Measurements from ENCODE around the gene GPC5.

The GPC5 gene

DNA sequence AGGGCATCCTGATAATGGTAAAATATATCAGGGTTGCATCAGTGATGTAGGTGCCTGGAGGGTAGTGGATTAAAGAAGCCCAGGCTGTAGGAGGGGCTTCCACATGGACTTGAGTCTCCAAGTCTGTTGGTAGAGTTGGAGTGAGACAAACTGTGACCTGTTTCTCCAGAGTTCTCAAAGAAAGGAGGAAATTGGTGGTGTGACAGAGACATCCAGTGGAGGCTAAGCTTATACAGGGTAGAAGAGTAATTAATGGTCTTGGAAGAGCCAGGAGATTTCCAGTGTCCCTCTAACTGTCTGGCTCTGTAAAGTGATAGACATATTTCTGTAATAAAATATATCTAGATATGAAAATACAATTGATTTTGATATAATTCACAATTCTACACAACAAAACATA is 61.1 kb downstream of the GPC5 start:
- no peak for DNase-seq (ENCODE audit: low read depth)

- no peak for DNase-seq (ENCODE audit: low read depth)
Measured at GRCh38 chr13:91464336-91464735, 65.9 kb downstream of the GPC5 start.

- no peak for DNase-seq (ENCODE audit: low read depth)
Measured at GRCh38 chr13:91467236-91467635, 68.8 kb downstream of the GPC5 start.

- DNase-seq (ENCODE audit: low read depth), result no peak
Measured at GRCh38 chr13:91468301-91468700, 69.9 kb downstream of the GPC5 start.

GRCh38 chr13:91470084-91470621 is 71.7 kb downstream of the GPC5 start:
- no peak for DNase-seq (ENCODE audit: low read depth)

DNA sequence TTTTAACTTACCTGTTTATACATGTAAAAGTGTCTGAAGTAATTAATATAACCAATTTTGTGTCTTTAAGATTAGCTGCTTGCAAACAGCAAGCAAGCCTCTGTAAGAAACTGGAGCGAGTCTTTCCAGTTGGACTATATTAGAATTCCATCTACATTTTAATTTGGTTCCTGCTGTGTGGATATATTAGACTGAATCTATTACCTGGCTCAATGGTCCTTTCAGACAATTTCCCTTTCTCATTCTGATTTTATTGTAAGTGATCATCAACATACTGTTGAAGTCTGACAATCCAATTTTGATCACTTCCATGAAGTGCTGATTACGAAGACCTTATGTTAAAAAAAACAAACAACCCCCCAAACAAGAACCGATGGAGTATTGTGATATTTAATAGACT is 72.3 kb downstream of the GPC5 start:
- DNase-seq (ENCODE audit: low read depth), result no peak

DNA sequence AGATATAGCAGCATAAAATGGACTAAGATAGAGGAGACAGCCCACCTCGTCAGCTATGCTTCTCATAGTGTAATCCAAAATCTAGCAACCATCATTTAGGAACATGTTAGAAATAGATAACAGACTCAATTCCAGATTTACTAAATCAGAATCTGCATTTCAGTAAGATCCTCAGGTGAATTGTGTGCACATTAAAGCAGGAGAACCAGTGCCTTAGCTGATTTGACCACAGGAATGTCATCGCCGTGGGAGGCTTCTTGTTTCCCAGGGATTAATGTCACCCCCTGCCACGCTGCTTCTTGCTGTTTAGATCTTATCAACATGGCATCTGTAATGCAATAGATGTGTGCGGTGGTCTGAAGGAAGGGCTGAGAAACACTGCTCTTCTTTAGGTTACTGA is 84.0 kb downstream of the GPC5 start:
- no peak for DNase-seq (ENCODE audit: low read depth)

DNA sequence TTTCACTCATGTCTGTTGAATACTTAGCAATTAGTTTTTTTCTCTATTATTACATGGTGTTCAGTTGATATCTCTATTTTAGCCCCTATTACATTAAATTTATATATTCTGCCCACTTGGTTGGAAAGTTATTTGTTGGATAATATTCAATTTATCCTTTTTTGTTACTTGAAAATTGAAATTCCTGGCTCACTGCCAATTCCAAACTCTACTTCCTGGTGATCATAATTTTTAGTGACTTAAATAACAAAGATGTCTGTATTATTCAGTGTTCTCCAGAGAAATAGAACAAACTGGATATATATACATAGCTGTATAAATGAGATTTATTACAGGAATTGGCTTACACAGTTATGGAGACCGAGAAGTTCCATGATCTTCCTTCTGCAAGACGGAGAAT is 93.6 kb downstream of the GPC5 start:
- DNase-seq (ENCODE audit: low read depth), result no peak

DNA sequence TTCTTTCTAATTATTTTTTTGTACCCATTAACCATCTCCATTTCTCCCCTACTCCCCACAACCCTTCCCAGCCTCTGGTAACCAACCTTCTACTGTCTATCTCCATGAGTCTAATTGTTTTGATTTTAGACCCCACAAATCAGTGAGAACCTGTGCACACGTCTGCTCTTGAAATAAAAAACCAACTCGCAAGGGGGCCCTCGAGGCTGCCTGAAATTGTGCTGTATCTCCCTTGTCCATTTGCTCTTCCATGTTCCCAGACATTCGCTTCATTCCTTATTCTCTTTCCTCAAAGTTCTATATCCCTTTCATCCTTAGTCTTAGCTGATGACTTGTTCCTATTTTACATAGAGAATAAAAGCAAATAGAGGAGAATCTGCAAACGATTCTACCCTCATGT is 95.0 kb downstream of the GPC5 start:
- DNase-seq (ENCODE audit: low read depth), result no peak

GRCh38 chr13:91498298-91498697 is 99.9 kb downstream of the GPC5 start:
- no peak for DNase-seq (ENCODE audit: low read depth)

GRCh38 chr13:91504216-91504615 is 105.8 kb downstream of the GPC5 start:
- DNase-seq (ENCODE audit: low read depth), result no peak

GRCh38 chr13:91506759-91507158 is 108.3 kb downstream of the GPC5 start:
- DNase-seq (ENCODE audit: low read depth), result no peak

- no peak for DNase-seq (ENCODE audit: low read depth)
Measured at GRCh38 chr13:91510058-91510457, 111.6 kb downstream of the GPC5 start.

- no peak for DNase-seq (ENCODE audit: low read depth)
Measured at GRCh38 chr13:91513790-91514189, 115.4 kb downstream of the GPC5 start.

DNA sequence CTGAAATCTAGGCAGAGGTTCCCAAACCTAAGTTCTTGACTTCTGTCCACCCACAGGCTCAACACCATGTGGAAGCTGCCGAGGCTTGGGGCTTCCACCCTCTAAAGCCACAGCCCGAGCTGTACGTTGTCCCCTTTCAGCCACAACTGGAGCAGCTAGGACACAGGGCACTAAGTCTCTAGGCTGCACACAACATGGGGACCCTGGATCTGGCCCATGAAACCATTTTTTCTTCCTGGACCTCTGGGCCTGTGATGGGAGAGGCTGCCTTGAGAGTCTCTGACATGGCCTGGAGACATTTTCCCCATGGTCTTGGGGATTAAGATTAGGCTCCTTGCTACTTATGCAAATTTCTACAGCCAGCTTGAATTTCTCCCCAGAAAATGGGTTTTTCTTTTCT is 118.4 kb downstream of the GPC5 start:
- DNase-seq (ENCODE audit: low read depth), result no peak

GRCh38 chr13:91520952-91521351 is 122.5 kb downstream of the GPC5 start:
- DNase-seq (ENCODE audit: low read depth), result no peak

DNA sequence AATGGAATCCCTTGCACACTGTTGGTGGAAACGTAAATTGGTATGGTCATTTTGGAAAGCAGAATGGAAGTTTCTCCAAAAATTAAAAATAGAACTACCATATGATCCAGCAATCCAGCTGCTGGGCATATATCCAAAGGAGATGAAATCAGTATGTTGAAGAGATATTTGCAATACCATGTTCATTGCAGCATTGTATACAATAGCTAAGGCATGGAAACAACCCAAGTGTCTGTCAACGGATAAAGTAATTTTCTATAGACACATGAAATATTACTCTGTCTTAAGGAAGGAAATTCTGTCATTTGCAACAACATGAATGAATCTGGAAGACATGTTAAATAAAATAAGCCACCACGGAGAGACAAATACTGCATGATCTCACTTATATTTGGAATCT is 124.7 kb downstream of the GPC5 start:
- no peak for DNase-seq (ENCODE audit: low read depth)

DNA sequence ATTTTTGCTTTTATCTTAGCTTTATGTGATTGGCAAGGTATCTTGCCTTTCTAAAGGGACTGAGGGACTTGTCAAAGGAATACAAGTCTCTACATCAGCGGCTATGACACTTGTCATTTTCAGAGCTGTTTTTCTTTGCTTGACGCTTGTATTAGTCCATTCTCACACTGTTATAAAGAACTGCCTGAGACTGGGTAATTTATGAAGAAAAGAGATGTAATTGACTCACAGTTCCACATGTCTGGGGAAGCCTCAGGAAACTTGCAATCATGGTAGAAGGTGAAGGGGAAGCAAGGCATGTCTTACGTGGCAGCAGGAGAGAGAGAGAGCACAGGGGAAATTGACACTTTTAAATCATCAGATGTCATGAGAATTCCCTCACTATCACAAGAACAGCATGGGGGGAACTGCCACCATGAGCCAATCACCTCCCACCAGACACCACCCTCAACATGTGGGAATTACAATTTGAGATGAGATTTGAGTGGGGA is 128.2 kb downstream of the GPC5 start:
- no peak for DNase-seq (ENCODE audit: low read depth)

GRCh38 chr13:91529739-91530482 is 131.5 kb downstream of the GPC5 start:
- no peak for DNase-seq (ENCODE audit: low read depth)

GRCh38 chr13:91531646-91532045 is 133.2 kb downstream of the GPC5 start:
- DNase-seq (ENCODE audit: low read depth), result no peak

- no peak for DNase-seq (ENCODE audit: low read depth)
Measured at GRCh38 chr13:91533354-91533753, 134.9 kb downstream of the GPC5 start.

- no peak for DNase-seq (ENCODE audit: low read depth)
Measured at GRCh38 chr13:91534996-91535395, 136.6 kb downstream of the GPC5 start.

DNA sequence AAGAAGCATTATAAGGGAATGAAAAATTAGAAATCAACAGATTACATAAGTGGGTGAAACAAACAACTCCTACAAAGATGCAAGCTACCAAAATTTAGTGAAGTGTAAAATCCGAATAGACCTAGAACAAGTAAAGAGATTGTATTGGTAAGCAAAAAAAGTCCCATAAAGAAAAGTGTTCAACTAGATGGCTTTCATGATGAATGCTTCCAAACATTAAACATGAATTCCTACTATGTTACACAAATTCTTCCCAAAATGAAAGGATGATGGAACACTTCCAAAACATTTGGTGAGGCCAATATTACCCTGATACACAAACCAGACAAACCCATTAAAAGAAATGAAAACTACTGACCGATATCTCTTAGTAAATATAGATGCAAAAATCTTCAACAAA is 139.0 kb downstream of the GPC5 start:
- DNase-seq (ENCODE audit: low read depth), result no peak

Data from stimulated activated CD8-positive, alpha-beta memory T cell treated with anti-CD3 and anti-CD28 coated beads, Interleukin-4, amount 100 ng/mL, for 24 hours (primary cell).